PC-9 (cell line): ENCODE measurements around the gene MATN1.

Experiments used
- EZH2 ChIP-seq: fragments of 200-600 bp; sonication (generic); IDR thresholded peaks from 2 replicates; pipeline ENCODE4 v1.8.0; 2017; ENCODE audit warnings: antibody characterized with exemption, low read depth
- TF ChIP-seq, protein P1 (sequence below): fragments of 200-600 bp; sonication (generic); conservative IDR thresholded peaks from 2 replicates; pipeline ENCODE4 v1.6.1; 2017; ENCODE audit warnings: mixed run types, antibody characterized with exemption, mild to moderate bottlenecking, moderate library complexity

DNA sequence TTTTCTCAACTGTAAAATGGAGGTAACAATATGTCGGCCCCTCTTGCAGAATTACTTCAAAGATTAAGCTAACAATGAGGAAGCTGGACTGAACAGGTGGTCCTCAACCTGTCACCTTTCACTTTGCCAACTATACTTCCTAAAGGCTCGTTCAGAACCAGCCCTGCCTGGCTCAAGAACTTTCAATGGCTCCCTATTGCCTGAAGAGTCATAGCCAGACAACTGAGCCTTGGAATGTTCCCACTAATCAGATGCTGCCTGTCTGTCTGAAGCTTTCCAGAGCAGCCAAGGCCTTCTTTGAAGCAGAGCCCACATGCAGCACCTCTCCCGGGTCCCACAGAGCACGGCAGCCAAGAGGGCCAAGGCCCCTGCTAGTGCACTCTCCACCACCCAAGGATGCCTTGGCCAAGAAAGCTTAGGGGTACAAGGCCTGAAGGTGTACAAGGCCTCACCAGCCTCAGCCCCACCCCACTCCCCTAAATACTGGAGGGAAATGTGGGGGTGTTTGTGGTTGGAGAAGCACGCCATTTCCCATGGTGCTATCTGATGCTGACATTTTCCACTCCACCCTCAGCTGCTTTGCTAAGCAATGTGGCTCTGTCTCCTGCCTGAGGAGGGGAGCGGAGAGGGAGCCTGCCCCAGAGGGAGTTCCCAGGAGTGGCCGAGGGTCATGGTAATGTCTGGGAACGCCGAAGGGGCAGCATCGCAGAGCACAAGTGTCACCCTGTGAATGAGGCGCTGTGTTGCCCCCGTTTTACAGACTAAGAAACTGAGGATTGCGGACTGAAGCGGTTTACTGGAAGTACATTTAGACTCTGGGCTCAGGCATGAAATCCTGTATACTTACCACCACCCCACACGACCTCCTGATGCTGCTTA lies 42.4 kb upstream of the MATN1 start:
- TF ChIP-seq, protein P1, sequence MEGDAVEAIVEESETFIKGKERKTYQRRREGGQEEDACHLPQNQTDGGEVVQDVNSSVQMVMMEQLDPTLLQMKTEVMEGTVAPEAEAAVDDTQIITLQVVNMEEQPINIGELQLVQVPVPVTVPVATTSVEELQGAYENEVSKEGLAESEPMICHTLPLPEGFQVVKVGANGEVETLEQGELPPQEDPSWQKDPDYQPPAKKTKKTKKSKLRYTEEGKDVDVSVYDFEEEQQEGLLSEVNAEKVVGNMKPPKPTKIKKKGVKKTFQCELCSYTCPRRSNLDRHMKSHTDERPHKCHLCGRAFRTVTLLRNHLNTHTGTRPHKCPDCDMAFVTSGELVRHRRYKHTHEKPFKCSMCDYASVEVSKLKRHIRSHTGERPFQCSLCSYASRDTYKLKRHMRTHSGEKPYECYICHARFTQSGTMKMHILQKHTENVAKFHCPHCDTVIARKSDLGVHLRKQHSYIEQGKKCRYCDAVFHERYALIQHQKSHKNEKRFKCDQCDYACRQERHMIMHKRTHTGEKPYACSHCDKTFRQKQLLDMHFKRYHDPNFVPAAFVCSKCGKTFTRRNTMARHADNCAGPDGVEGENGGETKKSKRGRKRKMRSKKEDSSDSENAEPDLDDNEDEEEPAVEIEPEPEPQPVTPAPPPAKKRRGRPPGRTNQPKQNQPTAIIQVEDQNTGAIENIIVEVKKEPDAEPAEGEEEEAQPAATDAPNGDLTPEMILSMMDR = no peak
- TF ChIP-seq EZH2 = no peak
